HG03159 (cell line): ENCODE results near the gene NUP153.
"Not testable (repeated sequence)": the region's sequence is repeated elsewhere in the genome, so short reads cannot be mapped to it uniquely, and the experiment has no call there.

ENCODE experiments used
- ATAC-seq: cut with Tn5 transposase; IDR thresholded peaks from one replicate; pipeline ENCODE4 v1.9.1; 2021; ENCODE audit warnings: mild to moderate bottlenecking, moderate library complexity; ENCODE audit not compliant: unreplicated experiment

NUP153 gene

GRCh38 chr6:17714879-17715851, 8.4 kb upstream of the NUP153 start:
- ATAC-seq: peak; percentile 84

GRCh38 chr6:17714177-17714576, 7.5 kb upstream of the NUP153 start:
- no peak for ATAC-seq

- no peak for ATAC-seq
These were observed 5.9 kb upstream of the NUP153 start for GRCh38 chr6:17712576-17712975.

GRCh38 chr6:17710331-17710730, 3.6 kb upstream of the NUP153 start:
- no peak for ATAC-seq

- no peak for ATAC-seq
These were observed 2.8 kb upstream of the NUP153 start for GRCh38 chr6:17709476-17709875.

- not testable (repeated sequence) for ATAC-seq
These were observed 1.3 kb upstream of the NUP153 start for GRCh38 chr6:17708035-17708434.

- ATAC-seq: no peak
These were observed 586 bp upstream of the NUP153 start for GRCh38 chr6:17707371-17707651.

GRCh38 chr6:17705778-17706579, 746 bp downstream of the NUP153 start:
- peak; percentile 66 for ATAC-seq

- ATAC-seq: no peak
These were observed 1.3 kb downstream of the NUP153 start for GRCh38 chr6:17705428-17705777.

GRCh38 chr6:17703256-17703694, 3.5 kb downstream of the NUP153 start:
- no peak for ATAC-seq

GRCh38 chr6:17700421-17701416, 6.0 kb downstream of the NUP153 start:
- no peak for ATAC-seq

GRCh38 chr6:17691925-17692538, 14.7 kb downstream of the NUP153 start:
- ATAC-seq: no peak

GRCh38 chr6:17688481-17688880, 18.2 kb downstream of the NUP153 start:
- no peak for ATAC-seq

GRCh38 chr6:17687136-17687535, 19.6 kb downstream of the NUP153 start:
- no peak for ATAC-seq

GRCh38 chr6:17684134-17684533, 22.6 kb downstream of the NUP153 start:
- no peak for ATAC-seq

- ATAC-seq: no peak
These were observed 23.3 kb downstream of the NUP153 start for GRCh38 chr6:17683428-17683827.

GRCh38 chr6:17679726-17680125, 27.0 kb downstream of the NUP153 start:
- ATAC-seq: no peak

- no peak for ATAC-seq
These were observed 29.1 kb downstream of the NUP153 start for GRCh38 chr6:17677602-17678001.

- ATAC-seq: no peak
These were observed 33.0 kb downstream of the NUP153 start for GRCh38 chr6:17673543-17674254.
